GM12875 (cell line): ENCODE results near the gene C13orf46.
A peak's percentile ranks its signal among the peaks of the same experiment; 100 is the strongest.

Source experiments
- H3K4me3 ChIP-seq: one replicate; pipeline ENCODE4 v1.5.1; 2011; ENCODE audit warnings: low read depth, low read length, control low read depth
- CTCF ChIP-seq: IDR thresholded peaks from 2 replicates; pipeline ENCODE4 v1.5.1; 2011; ENCODE audit warnings: low read depth, mild to moderate bottlenecking, control low read depth, inconsistent platforms, low read length, moderate library complexity, borderline replicate concordance; ENCODE audit not compliant: insufficient read depth

Gene C13orf46

GRCh38 chr13:113955235-113955634, 18.6 kb downstream of the C13orf46 start:
- no peak for TF ChIP-seq CTCF
- H3K4me3 ChIP-seq, result no peak overlapping the region

DNA sequence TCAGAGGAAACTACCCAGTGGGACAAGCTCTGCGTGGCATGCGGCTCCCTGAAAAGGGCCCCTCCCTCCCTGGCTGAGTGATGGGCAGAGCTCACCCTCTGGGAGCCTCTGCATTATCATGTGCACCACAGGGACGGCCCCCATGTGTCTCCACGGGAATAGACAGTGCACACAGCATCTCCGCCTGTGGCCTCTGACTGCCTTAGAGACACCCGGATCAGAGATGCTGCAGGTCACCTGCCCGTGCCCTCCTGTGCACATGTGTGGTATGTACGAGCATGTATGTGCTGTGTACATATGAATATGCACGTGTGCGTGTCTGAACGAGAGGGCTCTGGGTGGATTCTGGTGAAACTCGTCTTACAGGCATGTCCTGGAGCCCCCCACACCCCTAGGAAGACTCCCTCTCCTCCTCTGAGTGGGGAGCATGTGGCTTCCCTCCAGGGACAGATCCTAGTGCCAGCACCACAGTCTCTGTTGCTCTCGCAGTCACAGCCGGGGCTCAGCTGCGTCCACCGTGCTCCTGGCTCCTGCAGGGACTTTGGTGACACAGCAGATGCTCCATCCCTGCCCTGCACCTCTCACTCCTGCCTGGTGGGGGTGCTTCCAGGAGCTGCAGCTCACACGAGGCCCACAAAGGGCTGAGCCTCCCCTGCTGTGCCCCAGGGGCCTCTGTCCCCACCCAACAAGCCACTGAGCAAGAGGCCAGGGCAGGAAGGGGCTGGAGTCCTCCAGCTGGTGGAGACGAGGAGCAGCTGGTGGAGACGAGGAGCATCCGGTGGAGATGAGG, 19.6 kb downstream of the C13orf46 start:
- no peak overlapping the region for H3K4me3 ChIP-seq
- TF ChIP-seq CTCF, result no peak

DNA sequence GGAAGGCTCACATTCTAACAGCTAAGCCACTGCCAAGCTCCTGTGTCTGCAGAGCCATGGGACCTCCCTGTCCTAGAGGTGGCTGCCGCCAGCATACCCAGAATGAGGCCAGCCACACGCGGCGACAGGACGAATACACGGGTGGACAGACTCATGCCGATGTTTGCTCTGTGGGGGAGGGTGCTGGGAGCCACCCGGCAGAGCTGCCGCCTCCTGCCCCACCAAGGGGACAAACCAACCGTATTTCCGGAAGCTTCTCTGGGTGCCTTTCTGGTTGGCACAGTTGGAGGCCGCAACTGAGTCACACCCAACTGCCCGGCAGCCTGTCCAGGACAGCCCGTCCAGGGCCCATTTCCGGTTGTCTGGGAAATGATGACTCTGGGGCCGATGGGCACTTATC, 20.3 kb downstream of the C13orf46 start:
- H3K4me3 ChIP-seq, result no peak overlapping the region
- TF ChIP-seq CTCF, result no peak

DNA sequence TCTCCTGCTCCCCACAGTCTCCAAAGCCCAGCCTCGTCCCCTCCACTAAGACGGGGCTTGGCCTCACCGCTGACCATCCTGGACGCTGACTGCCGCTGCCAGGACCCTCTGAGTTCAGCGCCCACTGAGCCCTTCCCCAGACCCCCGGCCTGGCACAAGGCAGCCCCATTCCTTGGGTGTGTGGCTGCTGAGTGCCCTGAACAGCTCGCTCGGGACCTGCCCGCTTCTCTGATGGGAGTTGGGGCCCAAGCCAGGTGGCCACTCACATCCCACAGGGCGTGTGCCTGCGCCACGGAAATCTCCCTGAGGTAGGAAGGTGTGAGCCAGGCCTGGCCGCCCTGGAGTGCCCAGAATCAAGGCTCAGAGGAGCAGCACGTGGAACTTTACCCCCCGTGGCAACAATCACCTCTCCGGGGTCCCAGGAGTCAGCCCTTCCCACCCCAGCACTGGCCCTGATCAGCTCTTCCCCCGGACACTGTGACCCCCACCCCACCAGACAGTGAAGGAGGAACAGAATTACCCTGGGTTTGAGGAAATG, 20.8 kb downstream of the C13orf46 start:
- H3K4me3 ChIP-seq, result no peak overlapping the region
- TF ChIP-seq CTCF, result no peak

- TF ChIP-seq CTCF, result no peak
- H3K4me3 ChIP-seq, result no peak overlapping the region
Measured at GRCh38 chr13:113952151-113952982, 21.5 kb downstream of the C13orf46 start.

GRCh38 chr13:113951246-113951999, 22.5 kb downstream of the C13orf46 start:
- peak; percentile 82 for TF ChIP-seq CTCF
- H3K4me3 ChIP-seq, result no peak overlapping the region
